ENCODE measurements around the gene MYF5.

- no peak for TF ChIP-seq CTCF (conservative IDR thresholded peaks at IDR 0.05; ENCODE audit: low read depth, low read length)
- TF ChIP-seq EZH2phosphoT487 (IDR thresholded peaks at IDR 0.05; ENCODE audit: borderline replicate concordance, low read length), result no peak
- TF ChIP-seq EZH2 (IDR thresholded peaks at IDR 0.05; ENCODE audit: low read length, unreplicated experiment), result no peak
Observed at GRCh38 chr12:80714846-80715245, 1.9 kb upstream of the MYF5 start.

Data from PC-3 (cell line).